IPS-NIHi11 (cell line): ENCODE measurements around the gene POU5F1.
"Not testable (repeated sequence)": the region's sequence is repeated elsewhere in the genome, so short reads cannot be mapped to it uniquely, and the experiment has no call there.

Experiments used
- DNase-seq: peaks from one replicate; pipeline ENCODE4 v3.0.0; 2012; ENCODE audit warnings: mixed read lengths, low spot score

The POU5F1 gene

GRCh38 chr6:31165986-31166385 is 4.5 kb downstream of the POU5F1 start:
- DNase-seq, result no peak

DNA sequence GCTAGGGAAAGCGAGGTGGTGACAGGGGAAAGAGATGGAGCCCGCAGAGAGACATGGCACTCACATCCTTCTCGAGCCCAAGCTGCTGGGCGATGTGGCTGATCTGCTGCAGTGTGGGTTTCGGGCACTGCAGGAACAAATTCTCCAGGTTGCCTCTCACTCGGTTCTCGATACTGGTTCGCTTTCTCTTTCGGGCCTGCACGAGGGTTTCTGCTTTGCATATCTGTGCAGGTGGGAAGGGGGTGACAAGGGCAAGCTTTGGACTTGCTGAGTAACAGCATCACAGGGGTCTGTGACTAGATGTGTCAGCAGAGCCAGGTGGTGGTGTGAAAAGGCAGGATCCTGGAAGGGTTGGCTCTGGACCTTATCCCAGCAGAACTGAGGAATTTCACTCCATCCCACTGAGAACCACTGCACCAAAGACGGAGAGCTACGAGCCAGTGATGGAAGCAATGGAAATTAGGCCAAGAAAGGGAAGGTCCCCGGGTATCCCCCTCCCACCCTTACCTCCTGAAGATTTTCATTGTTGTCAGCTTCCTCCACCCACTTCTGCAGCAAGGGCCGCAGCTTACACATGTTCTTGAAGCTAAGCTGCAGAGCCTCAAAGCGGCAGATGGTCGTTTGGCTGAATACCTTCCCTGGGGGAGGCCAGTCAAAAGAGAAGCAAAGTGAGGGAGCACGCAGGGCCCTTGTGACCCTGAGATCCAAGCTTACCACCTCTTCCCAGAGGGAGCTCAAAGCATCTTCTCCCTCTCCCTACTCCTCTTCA is 5.2 kb downstream of the POU5F1 start:
- not testable (repeated sequence) for DNase-seq

GRCh38 chr6:31164475-31165063 is 5.9 kb downstream of the POU5F1 start:
- not testable (repeated sequence) for DNase-seq

DNA sequence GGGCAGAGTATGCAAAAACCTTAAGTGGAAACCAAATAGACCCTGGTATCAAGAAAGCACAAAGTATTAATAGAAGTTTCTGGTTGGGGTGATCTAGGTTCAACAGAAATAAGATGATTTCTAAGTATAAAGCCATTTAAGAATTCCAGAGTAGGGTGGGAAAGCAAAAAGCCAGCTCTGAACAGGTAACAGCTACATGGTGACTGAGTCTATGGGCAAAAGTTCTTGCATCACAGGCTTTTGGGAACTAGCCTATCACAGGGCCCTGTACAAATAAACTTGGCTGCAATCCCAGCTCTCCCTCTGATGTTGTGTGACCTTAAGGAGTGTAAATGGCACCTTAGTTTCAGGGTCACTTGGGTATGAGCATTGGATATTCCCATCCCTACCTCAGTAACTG is 6.6 kb downstream of the POU5F1 start:
- DNase-seq, result no peak

- no peak for DNase-seq
Observed at GRCh38 chr6:31162463-31163165, 7.9 kb downstream of the POU5F1 start.

GRCh38 chr6:31161216-31162126 is 9.0 kb downstream of the POU5F1 start:
- no peak for DNase-seq

DNA sequence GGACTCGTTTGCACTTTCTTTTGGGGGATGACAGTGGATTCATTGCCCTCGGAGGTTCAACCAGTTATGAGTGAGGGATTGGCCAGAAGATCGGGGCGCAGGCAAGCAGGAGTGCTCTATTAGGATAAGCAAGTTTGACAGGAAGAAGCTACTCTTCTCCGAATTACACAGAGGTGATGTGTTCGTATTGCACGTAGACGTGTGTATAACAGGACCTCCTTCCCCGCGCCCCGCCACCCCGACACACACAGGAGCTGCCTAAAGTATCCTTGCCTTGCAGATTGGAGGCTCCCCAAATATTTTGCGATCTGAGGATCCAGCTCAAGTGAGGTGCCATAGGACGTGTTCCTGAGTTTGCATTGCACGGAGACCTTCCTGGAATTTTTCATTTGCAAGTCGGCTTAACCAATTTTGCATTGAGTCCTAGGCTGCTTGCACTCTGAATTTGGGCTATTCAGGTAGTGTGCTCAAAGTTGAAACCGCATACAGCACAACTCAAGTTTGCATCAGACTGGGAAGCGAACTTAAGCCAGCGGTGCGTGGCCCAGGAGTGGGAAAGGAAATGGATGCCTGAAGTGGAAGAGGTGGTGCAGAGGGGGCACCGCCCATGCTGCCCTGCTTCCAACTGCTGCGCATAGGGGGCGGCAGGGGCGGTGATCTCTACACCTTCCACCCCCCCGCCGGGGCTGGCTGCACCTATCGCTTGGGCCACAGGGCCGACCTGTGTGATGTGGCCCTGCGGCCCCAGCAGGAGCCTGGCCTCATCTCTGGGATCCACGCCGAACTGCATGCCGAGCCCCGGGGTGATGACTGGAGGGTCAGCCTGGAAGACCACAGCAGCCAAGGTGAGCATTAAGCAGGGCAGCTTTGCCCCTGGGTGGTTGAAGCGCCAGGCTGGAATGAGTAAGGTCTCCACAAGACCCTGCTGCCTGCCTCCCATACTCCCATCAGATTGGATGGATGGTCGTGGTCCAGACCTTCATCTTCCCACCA is 11.3 kb downstream of the POU5F1 start:
- peak; percentile 61 for DNase-seq

DNA sequence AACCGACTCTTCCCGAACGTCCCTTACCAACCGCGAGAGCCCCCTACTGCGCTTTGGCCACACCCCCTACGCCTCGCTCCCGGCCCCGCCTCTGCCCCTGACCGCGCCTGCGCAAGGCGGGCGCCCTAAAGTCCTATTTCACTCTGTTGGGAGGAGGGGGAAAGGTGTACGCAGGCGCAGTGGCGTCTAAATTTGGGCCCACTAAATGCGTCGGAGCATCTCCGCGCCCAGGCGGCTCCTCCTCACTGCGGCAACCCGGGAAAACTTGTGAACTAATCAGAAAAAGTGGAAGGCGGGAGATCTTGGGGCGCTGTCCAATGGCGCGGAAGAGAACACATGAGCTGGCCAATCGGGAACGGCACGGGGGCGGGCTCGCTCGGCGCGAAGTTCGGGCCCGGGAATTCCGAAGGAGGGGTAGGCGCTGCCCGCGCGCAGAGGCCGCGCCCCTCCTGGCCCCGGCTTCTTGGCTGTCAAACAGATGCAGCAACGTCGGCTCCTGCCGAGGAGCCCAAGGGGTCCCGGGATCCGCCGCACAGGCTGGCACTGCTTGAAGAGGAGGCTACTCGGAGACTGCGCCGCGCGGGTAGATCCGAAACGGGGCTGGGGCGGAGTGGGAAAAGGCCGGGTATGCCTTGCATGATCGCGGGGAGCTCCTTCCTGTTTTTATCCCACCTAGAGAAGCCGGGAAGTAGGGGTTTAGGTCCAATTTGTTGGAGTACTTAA is 12.2 kb downstream of the POU5F1 start, which contains the start of gene TCF19:
Gene TCF19, plus strand, starts transcription at position 450 of the 723 bp plus-strand sequence. CDS start 881 bp downstream, outside the sequence.
- DNase-seq, result peak; percentile 98

DNA sequence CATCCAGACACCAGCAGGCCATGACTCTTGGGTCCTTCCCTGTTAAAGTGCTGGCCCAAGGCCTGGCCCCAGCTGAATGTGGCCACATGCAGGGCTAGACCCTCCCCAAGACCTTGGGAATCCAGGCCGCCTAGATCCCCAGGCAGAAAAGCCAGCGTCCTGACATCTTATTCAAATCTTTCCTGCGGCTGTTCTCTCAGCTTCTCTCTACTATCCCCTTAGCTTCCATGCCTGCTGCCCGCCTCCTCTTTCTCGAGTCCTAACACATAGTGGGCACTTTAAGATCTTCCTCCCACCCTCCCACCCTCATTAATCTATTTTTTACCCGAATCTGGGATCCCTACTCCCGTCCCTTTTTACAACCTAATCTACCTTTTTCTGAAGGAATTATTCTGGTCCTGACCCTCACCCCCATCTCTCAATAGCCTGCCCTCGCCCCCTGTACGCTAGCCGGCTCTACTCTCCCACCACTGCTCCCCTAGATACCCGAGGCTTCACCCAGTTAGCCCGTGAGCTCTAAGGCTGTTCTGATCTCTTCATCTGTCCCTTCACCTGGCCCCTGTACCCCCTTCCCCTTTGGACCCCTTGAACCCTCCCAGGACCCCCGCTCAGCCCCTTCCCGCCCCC is 12.9 kb downstream of the POU5F1 start, which contains the start of gene CCHCR1:
Gene CCHCR1, minus strand, starts transcription at position 290 of the 627 bp plus-strand sequence. Its CDS starts 202 bp downstream, at position 88.
- no peak for DNase-seq

DNA sequence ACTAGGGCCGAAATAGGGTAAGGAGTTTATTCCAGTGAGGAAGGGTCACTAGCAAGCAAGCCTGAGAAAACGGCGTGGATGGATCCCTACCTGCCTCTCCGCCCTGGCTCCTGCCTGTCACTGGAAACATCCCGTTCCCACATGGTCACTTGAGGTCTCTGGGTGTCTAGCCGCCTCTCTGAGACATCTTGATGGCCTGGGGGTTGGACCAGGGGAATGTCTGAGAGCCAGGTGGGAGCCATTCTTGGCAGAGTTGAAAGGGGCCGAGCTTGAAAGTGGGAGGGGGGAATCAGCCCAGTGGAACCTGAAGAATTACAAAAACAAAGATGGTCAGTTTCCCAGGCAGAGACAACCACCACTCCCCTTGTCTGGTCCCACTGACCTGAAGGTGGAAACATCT is 13.8 kb downstream of the POU5F1 start:
- no peak for DNase-seq

DNA sequence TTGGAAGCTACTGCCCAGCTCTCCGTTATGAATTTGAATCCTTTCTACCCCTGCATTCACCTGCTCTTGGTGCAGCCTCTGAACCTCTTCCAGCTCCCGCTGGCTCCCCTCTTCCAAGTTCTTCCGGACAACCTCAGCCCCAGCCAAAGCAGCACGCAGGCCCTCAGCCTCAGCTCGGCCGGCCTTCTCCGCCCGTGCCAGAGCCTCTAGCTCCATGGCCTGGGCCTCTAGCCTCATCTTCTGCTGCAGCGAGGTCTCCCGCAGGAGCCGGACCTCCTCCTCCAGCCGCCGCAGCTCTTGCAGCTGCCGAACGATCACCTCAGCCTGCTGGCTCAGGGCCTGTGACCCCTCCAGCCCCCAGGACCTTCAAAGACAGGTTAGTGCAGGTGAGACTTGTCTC is 16.0 kb downstream of the POU5F1 start:
- DNase-seq, result no peak

DNA sequence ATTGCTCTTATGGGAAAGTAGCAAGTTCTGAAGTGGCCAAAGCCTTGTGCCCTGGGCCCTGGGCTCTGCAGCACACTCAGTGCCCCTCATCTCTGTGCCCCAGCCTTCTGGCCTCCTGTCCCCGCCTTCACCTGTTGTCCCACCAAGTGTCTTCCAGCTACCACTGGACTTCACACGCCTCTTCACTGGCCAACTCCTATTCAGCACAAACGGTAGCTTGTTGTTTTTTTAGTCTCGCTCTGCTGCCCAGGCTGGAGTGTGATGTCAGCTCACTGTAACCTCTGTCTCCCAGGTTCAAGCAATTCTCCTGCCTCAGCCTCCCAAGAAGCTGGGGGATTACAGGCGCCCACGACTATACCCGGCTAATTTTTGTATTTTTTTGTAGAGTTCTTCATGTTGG is 17.7 kb downstream of the POU5F1 start:
- no peak for DNase-seq

DNA sequence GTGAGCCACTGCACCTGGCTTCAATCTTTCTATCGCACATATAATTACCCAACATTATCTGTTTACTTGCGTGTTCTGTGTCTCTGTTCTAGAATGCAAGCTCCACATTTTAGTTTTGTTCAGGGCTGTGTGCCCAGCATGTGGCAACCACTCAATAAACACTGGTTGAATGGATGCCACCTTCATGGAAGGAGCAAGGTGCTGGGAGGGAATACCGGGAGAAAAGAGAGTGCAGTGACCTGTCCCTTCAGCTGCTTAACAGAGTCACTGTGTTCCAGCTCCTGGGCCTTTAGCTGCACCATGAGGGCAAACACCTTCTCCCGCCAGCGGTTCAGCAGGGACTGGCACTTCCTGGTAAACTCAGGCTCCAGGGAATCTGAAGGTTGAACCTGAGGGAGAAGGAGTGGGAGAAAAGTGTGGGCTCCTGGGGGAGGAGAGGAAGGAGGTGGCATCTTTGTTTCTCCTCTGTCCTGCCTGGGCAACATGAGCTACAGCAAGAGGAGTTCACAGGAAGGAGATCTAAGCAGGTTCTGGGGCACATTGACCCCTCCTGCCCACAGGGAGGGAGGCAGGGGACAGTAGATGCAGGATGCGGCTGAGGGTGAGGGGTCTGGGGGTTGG is 20.5 kb downstream of the POU5F1 start:
- DNase-seq, result no peak

DNA sequence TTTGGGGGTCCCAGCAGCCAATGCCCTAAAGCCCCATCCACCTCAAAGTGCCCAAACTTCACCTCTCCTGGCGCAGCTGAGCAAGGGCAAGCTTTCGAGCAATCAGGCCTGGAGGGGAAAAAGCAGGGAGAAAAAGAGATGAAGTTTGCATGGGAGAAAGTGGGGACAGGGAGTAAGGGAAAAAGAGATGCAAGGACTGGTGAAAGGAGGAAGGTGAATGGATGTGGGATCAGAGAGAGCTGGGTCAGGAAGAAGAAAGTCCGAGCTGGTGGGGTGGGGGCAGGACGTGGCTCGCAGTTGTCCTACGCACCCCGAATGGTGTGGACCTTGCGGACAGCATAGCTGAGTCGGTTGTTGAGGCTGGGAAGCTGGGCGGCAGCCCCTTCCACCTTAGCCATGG is 25.1 kb downstream of the POU5F1 start:
- no peak for DNase-seq

DNA sequence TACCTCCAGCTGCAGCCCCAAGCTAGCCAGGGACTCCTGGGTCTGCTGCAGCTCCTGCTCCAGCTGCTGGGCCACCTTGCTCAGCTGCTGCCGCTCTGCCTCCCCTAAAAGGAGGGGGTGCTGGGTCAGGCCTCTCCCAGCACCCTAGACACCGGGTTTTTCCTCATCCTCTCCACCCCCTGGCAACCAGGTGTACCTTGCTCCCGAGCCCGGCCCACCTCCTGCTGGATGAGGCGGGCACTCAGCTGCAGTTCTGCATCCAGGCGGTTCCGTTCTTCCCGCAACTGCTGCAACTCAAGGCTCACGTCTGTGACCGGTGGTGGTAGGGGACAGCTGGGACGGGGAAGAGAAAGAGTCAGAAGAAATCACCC is 25.5 kb downstream of the POU5F1 start:
- DNase-seq, result no peak

GRCh38 chr6:31144296-31144969 is 26.0 kb downstream of the POU5F1 start:
- no peak for DNase-seq

- peak; percentile 74 for DNase-seq
Observed at GRCh38 chr6:31143148-31143547, 27.3 kb downstream of the POU5F1 start.

GRCh38 chr6:31142361-31142761 is 28.1 kb downstream of the POU5F1 start:
- no peak for DNase-seq
